Mesendoderm (in vitro differentiated cells): ENCODE data around the gene KRTAP9-3. TPM values are rescaled to one million over a fixed set of nuclear protein-coding genes. Genes with fewer than 3 reads are reported as not detected.
"Not testable (repeated sequence)": the region's sequence is repeated elsewhere in the genome, so short reads cannot be mapped to it uniquely, and the experiment has no call there.

Experiments
- DNase-seq: peaks from one replicate; pipeline ENCODE4 v3.0.0; 2013
- H2AK5ac ChIP-seq: 2 replicates; pipeline ENCODE4 v1.6.1; 2013; ENCODE audit warnings: low read length, inconsistent platforms
- H2BK120ac ChIP-seq: 2 replicates; pipeline ENCODE4 v1.6.1; 2013; ENCODE audit warnings: low read depth, mild to moderate bottlenecking, low read length, moderate library complexity, mixed read lengths
- H2BK15ac ChIP-seq: replicated peaks from 2 replicates; pipeline ENCODE4 v1.6.1; 2013; ENCODE audit warnings: low read depth, mild to moderate bottlenecking, moderate library complexity
- H2BK5ac ChIP-seq: 2 replicates; pipeline ENCODE4 v1.6.1; 2013; ENCODE audit warnings: low read length, inconsistent platforms
- H3K18ac ChIP-seq: 2 replicates; pipeline ENCODE4 v1.6.1; 2013; ENCODE audit warnings: mild to moderate bottlenecking, low read length, mixed read lengths
- H3K23ac ChIP-seq: one replicate; pipeline ENCODE4 v1.6.1; 2013; ENCODE audit warnings: low read length
- H3K27ac ChIP-seq: 2 replicates; pipeline ENCODE4 v1.5.1; 2013; ENCODE audit warnings: low read depth, mild to moderate bottlenecking, inconsistent platforms, low read length, moderate library complexity
- H3K27me3 ChIP-seq: 2 replicates; pipeline ENCODE4 v1.6.1; 2013; ENCODE audit warnings: low read length, control low read depth, mild to moderate bottlenecking, inconsistent platforms; ENCODE audit not compliant: insufficient read depth, poor library complexity
- H3K36me3 ChIP-seq: 2 replicates; pipeline ENCODE4 v1.6.1; 2013; ENCODE audit warnings: low read length, inconsistent platforms; ENCODE audit not compliant: control insufficient read depth, insufficient read depth
- H3K4ac ChIP-seq: one replicate; pipeline ENCODE4 v1.6.1; 2013; ENCODE audit warnings: low read depth, mild to moderate bottlenecking, low read length, moderate library complexity
- H3K4me1 ChIP-seq: 2 replicates; pipeline ENCODE4 v1.6.1; 2013; ENCODE audit warnings: low read depth, low read length, inconsistent platforms; ENCODE audit not compliant: control insufficient read depth
- H3K4me2 ChIP-seq: 2 replicates; pipeline ENCODE4 v1.6.1; 2013; ENCODE audit warnings: low read length
- H3K4me3 ChIP-seq: 2 replicates; pipeline ENCODE4 v1.5.1; 2013; ENCODE audit warnings: mild to moderate bottlenecking, low read length
- H3K56ac ChIP-seq: one replicate; pipeline ENCODE4 v1.6.1; 2013; ENCODE audit warnings: low read length
- H3K79me1 ChIP-seq: 2 replicates; pipeline ENCODE4 v1.6.1; 2013; ENCODE audit warnings: low read length, inconsistent platforms
- H3K79me2 ChIP-seq: 2 replicates; pipeline ENCODE4 v1.6.1; 2013; ENCODE audit warnings: mild to moderate bottlenecking, low read length; ENCODE audit not compliant: control insufficient read depth, insufficient read depth
- H3K9ac ChIP-seq: 2 replicates; pipeline ENCODE4 v1.6.1; 2013; ENCODE audit warnings: low read length, inconsistent platforms
- H4K5ac ChIP-seq: one replicate; pipeline ENCODE4 v1.6.1; 2013; ENCODE audit warnings: low read length
- H4K8ac ChIP-seq: one replicate; pipeline ENCODE4 v1.6.1; 2013; ENCODE audit warnings: low read depth, mild to moderate bottlenecking, control low read depth, low read length, moderate library complexity
- WGBS: extraction: QIAGEN DNeasy Blood & Tissue Kit; methylation state at CpG from one replicate; pipeline ENCODE4 v1.1.7; 2013; ENCODE audit warnings: low lambda C conversion rate, missing lambda C conversion rate; ENCODE audit not compliant: insufficient coverage; ENCODE audit errors: extremely low coverage; 5-methylcytosine and 5-hydroxymethylcytosine counted together
- polyA plus RNA-seq, 2 experiments: library from polyadenylated mRNA; stranded (reverse); fragments of 200-250 nt; gene quantifications; one replicate each; pipeline ENCODE4 v1.2.3, GENCODE V29; 2013

KRTAP9-3 gene
- polyA plus RNA-seq (2013, experiment 1 of 2) = not detected
- polyA plus RNA-seq (2013, experiment 2 of 2) = not detected

GRCh38 chr17:41232399-41233105 lies at the start of gene KRTAP9-3:
KRTAP9-3 (plus strand) TSS chr17:41232449; CDS start chr17:41232502, 53 bp downstream.
- not testable (repeated sequence) for H4K8ac ChIP-seq, H3K4me3 ChIP-seq, H3K27me3 ChIP-seq, H3K9ac ChIP-seq, H3K18ac ChIP-seq, H2BK120ac ChIP-seq, H3K79me2 ChIP-seq, DNase-seq, H3K36me3 ChIP-seq, H3K4ac ChIP-seq, H3K56ac ChIP-seq, H3K4me1 ChIP-seq, H2BK5ac ChIP-seq, H2AK5ac ChIP-seq, H3K79me1 ChIP-seq, H3K23ac ChIP-seq, H3K4me2 ChIP-seq, H2BK15ac ChIP-seq, H4K5ac ChIP-seq, H3K27ac ChIP-seq
- no CpG with 5 or more reads among the region's 1 CpG for WGBS

GRCh38 chr17:41184480-41184961 lies 47.7 kb upstream of the KRTAP9-3 start, which contains the start of gene KRTAP4-1:
KRTAP4-1 (minus strand) TSS chr17:41184911; CDS start chr17:41184854, 57 bp downstream.
- H3K36me3 ChIP-seq = no peaks in the 10 kb centered on the region
- H3K27me3 ChIP-seq = no peaks in the 10 kb centered on the region
- no peak within 1 kb of the TSS for H2AK5ac ChIP-seq
- H3K79me1 ChIP-seq = no peaks in the 10 kb centered on the region
- H3K4me2 ChIP-seq = no peak within 1 kb of the TSS
- no CpG with 5 or more reads among the region's 9 CpGs for WGBS
- H3K9ac ChIP-seq = no peak within 1 kb of the TSS
- H4K5ac ChIP-seq = no peak within 1 kb of the TSS
- H4K8ac ChIP-seq = no peak within 1 kb of the TSS
- no peak within 1 kb of the TSS for H3K4me3 ChIP-seq
- no peak within 1 kb of the TSS for H3K4ac ChIP-seq
- no peak within 1 kb of the TSS for H3K23ac ChIP-seq
- H3K79me2 ChIP-seq = no peaks in the 10 kb centered on the region
- no peak within 1 kb of the TSS for H2BK5ac ChIP-seq
- H3K18ac ChIP-seq = no peak within 1 kb of the TSS
- no peak within 1 kb of the TSS for H3K56ac ChIP-seq
- no peak for DNase-seq
- no peak within 1 kb of the TSS for H3K27ac ChIP-seq
- no peak within 1 kb of the TSS for H2BK120ac ChIP-seq
- no peaks in the 10 kb centered on the region for H3K4me1 ChIP-seq
- H2BK15ac ChIP-seq = no peak within 1 kb of the TSS

GRCh38 chr17:41185001-41185400 lies 47.2 kb upstream of the KRTAP9-3 start:
- no peaks in the 10 kb centered on the region for H3K79me1 ChIP-seq
- H3K4ac ChIP-seq = no peak overlapping the region
- H4K8ac ChIP-seq = no peak overlapping the region
- no peak overlapping the region for H3K23ac ChIP-seq
- H2BK5ac ChIP-seq = no peak overlapping the region
- no peak overlapping the region for H3K56ac ChIP-seq
- H3K36me3 ChIP-seq = no peaks in the 10 kb centered on the region
- H2BK15ac ChIP-seq = no peak overlapping the region
- H2AK5ac ChIP-seq = no peak overlapping the region
- no peak overlapping the region for H2BK120ac ChIP-seq
- H3K79me2 ChIP-seq = no peaks in the 10 kb centered on the region
- H3K27me3 ChIP-seq = no peaks in the 10 kb centered on the region
- WGBS = no CpG with 5 or more reads among the region's 1 CpG
- no peak overlapping the region for H3K9ac ChIP-seq
- no peaks in the 10 kb centered on the region for H3K4me1 ChIP-seq
- H3K4me2 ChIP-seq = no peak overlapping the region
- no peak for DNase-seq
- H4K5ac ChIP-seq = no peak overlapping the region
- H3K4me3 ChIP-seq = no peak overlapping the region
- no peak overlapping the region for H3K27ac ChIP-seq
- H3K18ac ChIP-seq = no peak overlapping the region

- Histone ChIP-seq H3K27ac (no peak overlapping the region), H3K23ac (no peak overlapping the region), H3K56ac (no peak overlapping the region), H3K79me2 (no peaks in the 10 kb centered on the region), H3K4me3 (no peak overlapping the region), H3K4me2 (no peak overlapping the region), H3K4me1 (no peaks in the 10 kb centered on the region), H2AK5ac (no peak overlapping the region), H3K18ac (no peak overlapping the region), H2BK15ac (no peak overlapping the region), H2BK120ac (no peak overlapping the region), H4K5ac (no peak overlapping the region), H3K27me3 (no peaks in the 10 kb centered on the region), H3K36me3 (no peaks in the 10 kb centered on the region), H2BK5ac (no peak overlapping the region), H3K79me1 (no peaks in the 10 kb centered on the region), H3K9ac (no peak overlapping the region), H4K8ac (no peak overlapping the region), H3K4ac (no peak overlapping the region)
- no peak for DNase-seq
- WGBS = no CpG with 5 or more reads among the region's 2 CpGs
These were observed 45.4 kb upstream of the KRTAP9-3 start for GRCh38 chr17:41186872-41187271.

GRCh38 chr17:41189837-41190318 lies 42.4 kb upstream of the KRTAP9-3 start, which contains the start of gene KRTAP9-1:
KRTAP9-1 (plus strand) TSS chr17:41189887; CDS start chr17:41189887, 0 bp downstream.
- WGBS = no CpG with 5 or more reads among the region's 1 CpG
- not testable (repeated sequence) for H3K9ac ChIP-seq, H4K5ac ChIP-seq, H3K23ac ChIP-seq, H4K8ac ChIP-seq, H3K36me3 ChIP-seq, H2BK15ac ChIP-seq, H3K4me3 ChIP-seq, H2BK120ac ChIP-seq, H2BK5ac ChIP-seq, H3K4me1 ChIP-seq, H3K18ac ChIP-seq, DNase-seq, H3K79me1 ChIP-seq, H3K56ac ChIP-seq, H2AK5ac ChIP-seq, H3K4ac ChIP-seq, H3K27ac ChIP-seq, H3K4me2 ChIP-seq, H3K27me3 ChIP-seq, H3K79me2 ChIP-seq
